Measurements from ENCODE around the gene RPL4.
"Not testable (repeated sequence)": the region's sequence is repeated elsewhere in the genome, so short reads cannot be mapped to it uniquely, and the experiment has no call there.

The RPL4 gene

GRCh38 chr15:66489179-66489791, 15.4 kb downstream of the RPL4 start:
- DNase-seq, result no peak

GRCh38 chr15:66488525-66488924, 16.1 kb downstream of the RPL4 start:
- DNase-seq, result no peak

- DNase-seq, result no peak
Measured at GRCh38 chr15:66486887-66487286, 17.8 kb downstream of the RPL4 start.

- no peak for DNase-seq
Measured at GRCh38 chr15:66484539-66485112, 20.0 kb downstream of the RPL4 start.

GRCh38 chr15:66483131-66483566, 21.5 kb downstream of the RPL4 start:
- DNase-seq, result no peak

GRCh38 chr15:66482539-66482938, 22.1 kb downstream of the RPL4 start:
- DNase-seq, result no peak

GRCh38 chr15:66481107-66481856, 23.4 kb downstream of the RPL4 start:
- no peak for DNase-seq

GRCh38 chr15:66480267-66480666, 24.4 kb downstream of the RPL4 start:
- DNase-seq, result no peak

GRCh38 chr15:66477011-66477410, 27.6 kb downstream of the RPL4 start:
- no peak for DNase-seq

- no peak for DNase-seq
Measured at GRCh38 chr15:66476535-66476934, 28.1 kb downstream of the RPL4 start.

GRCh38 chr15:66474963-66475362, 29.7 kb downstream of the RPL4 start:
- no peak for DNase-seq

GRCh38 chr15:66474135-66474534, 30.5 kb downstream of the RPL4 start:
- DNase-seq, result no peak

- peak; percentile 35 for DNase-seq
Measured at GRCh38 chr15:66472176-66472999, 32.3 kb downstream of the RPL4 start.

GRCh38 chr15:66470825-66471224, 33.8 kb downstream of the RPL4 start:
- not testable (repeated sequence) for DNase-seq

GRCh38 chr15:66467162-66468040, 37.3 kb downstream of the RPL4 start:
- not testable (repeated sequence) for DNase-seq

GRCh38 chr15:66465294-66465693, 39.4 kb downstream of the RPL4 start:
- not testable (repeated sequence) for DNase-seq

GRCh38 chr15:66462627-66463026, 42.0 kb downstream of the RPL4 start:
- no peak for DNase-seq

GRCh38 chr15:66461917-66462316, 42.7 kb downstream of the RPL4 start:
- no peak for DNase-seq

- DNase-seq, result not testable (repeated sequence)
Measured at GRCh38 chr15:66461294-66461693, 43.4 kb downstream of the RPL4 start.

- no peak for DNase-seq
Measured at GRCh38 chr15:66459818-66460615, 44.6 kb downstream of the RPL4 start.

GRCh38 chr15:66456211-66456610, 48.4 kb downstream of the RPL4 start:
- DNase-seq, result no peak

Data from CD4-positive, alpha-beta T cell treated with Interferon gamma for 1 hour (primary cell).